PC-9 (cell line): ENCODE measurements around the gene RBM48.
"Not testable (repeated sequence)": the region's sequence is repeated elsewhere in the genome, so short reads cannot be mapped to it uniquely, and the experiment has no call there.

Experiments used
- EZH2 ChIP-seq: fragments of 200-600 bp; sonication (generic); IDR thresholded peaks from 2 replicates; pipeline ENCODE4 v1.8.0; 2017; ENCODE audit warnings: antibody characterized with exemption, low read depth
- TF ChIP-seq, protein P1 (sequence below): fragments of 200-600 bp; sonication (generic); conservative IDR thresholded peaks from 2 replicates; pipeline ENCODE4 v1.6.1; 2017; ENCODE audit warnings: mixed run types, antibody characterized with exemption, mild to moderate bottlenecking, moderate library complexity

DNA sequence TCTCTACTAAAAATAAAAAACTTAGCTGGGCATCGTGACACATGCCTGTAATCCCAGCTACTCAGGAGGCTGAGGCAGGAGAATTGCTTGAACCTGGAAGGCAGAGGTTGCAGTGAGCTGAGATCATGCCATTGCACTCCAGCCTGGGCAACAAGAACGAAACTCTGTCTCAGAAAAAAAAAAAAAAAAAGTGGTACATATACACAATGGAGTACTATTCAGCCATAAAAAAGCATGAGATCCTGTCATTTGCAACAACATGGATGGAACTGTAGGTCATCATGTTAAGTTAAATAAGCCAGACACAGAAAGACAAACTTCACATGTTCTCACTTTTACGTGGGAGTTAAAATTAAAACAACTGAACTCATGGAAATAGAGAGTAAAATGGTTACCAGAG lies 14.9 kb downstream of the RBM48 start:
- TF ChIP-seq, protein P1, sequence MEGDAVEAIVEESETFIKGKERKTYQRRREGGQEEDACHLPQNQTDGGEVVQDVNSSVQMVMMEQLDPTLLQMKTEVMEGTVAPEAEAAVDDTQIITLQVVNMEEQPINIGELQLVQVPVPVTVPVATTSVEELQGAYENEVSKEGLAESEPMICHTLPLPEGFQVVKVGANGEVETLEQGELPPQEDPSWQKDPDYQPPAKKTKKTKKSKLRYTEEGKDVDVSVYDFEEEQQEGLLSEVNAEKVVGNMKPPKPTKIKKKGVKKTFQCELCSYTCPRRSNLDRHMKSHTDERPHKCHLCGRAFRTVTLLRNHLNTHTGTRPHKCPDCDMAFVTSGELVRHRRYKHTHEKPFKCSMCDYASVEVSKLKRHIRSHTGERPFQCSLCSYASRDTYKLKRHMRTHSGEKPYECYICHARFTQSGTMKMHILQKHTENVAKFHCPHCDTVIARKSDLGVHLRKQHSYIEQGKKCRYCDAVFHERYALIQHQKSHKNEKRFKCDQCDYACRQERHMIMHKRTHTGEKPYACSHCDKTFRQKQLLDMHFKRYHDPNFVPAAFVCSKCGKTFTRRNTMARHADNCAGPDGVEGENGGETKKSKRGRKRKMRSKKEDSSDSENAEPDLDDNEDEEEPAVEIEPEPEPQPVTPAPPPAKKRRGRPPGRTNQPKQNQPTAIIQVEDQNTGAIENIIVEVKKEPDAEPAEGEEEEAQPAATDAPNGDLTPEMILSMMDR = not testable (repeated sequence)
- not testable (repeated sequence) for TF ChIP-seq EZH2
